H1 (cell line): ENCODE data around the gene LGALSL. TPM values are rescaled to one million over a fixed set of nuclear protein-coding genes. Genes with fewer than 3 reads are reported as not detected.

Source experiments
- CTCF ChIA-PET: fragments of 300-600 bp; sonication (Branson Sonifier 250); formaldehyde crosslinking; loops from one replicate; lab custom pipeline; 2021; ENCODE audit not compliant: partially characterized antibody; lab: Charles Lee
- POLR2A ChIA-PET: fragments of 300-600 bp; sonication (Branson Sonifier 250); formaldehyde crosslinking; loops from one replicate; lab custom pipeline; 2021; ENCODE audit warnings: inconsistent platforms; ENCODE audit not compliant: partially characterized antibody; lab: Charles Lee
- DNase-seq, 2 experiments: peaks; one replicate each; pipeline versions ENCODE4 v3.0.0 to v3.0.0-alpha.2; 2010 to 2022; ENCODE audit warnings: low spot score in 2 of 2, low read depth in 1 of 2, mixed read lengths in 1 of 2
- FAIRE-seq: peaks from 2 replicates; lab custom pipeline; 2011; peaks lifted over from hg19 to GRCh38; lab: Jason Lieb, UNC
- H2AFZ ChIP-seq: 2 replicates; pipeline ENCODE4 v1.8.1; 2012; ENCODE audit warnings: low read length, inconsistent platforms
- H2AK5ac ChIP-seq: 2 replicates; pipeline ENCODE4 v1.6.1; 2013; ENCODE audit warnings: low read depth, low read length
- H2BK120ac ChIP-seq: replicated peaks from 2 replicates; pipeline ENCODE3; 2013; ENCODE audit warnings: low read depth, low read length, inconsistent platforms
- H2BK12ac ChIP-seq: 2 replicates; pipeline ENCODE4 v1.6.1; 2013; ENCODE audit warnings: low read depth, low read length
- H2BK15ac ChIP-seq: 2 replicates; pipeline ENCODE4 v1.6.1; 2013; ENCODE audit warnings: low read length
- H2BK20ac ChIP-seq: 2 replicates; pipeline ENCODE4 v1.6.1; 2013; ENCODE audit warnings: low read length
- H2BK5ac ChIP-seq: 2 replicates; pipeline ENCODE4 v1.6.1; 2013; ENCODE audit warnings: low read depth, low read length
- H3K14ac ChIP-seq: 2 replicates; pipeline ENCODE4 v1.6.1; 2013; ENCODE audit warnings: inconsistent platforms; ENCODE audit not compliant: insufficient read length
- H3K18ac ChIP-seq: 2 replicates; pipeline ENCODE4 v1.6.1; 2013; ENCODE audit warnings: low read length; ENCODE audit errors: extremely low read depth
- H3K23ac ChIP-seq: 2 replicates; pipeline ENCODE4 v1.6.1; 2013; ENCODE audit warnings: inconsistent platforms; ENCODE audit not compliant: insufficient read length
- H3K23me2 ChIP-seq: 2 replicates; pipeline ENCODE4 v1.6.1; 2013; ENCODE audit warnings: low read depth, low read length
- H3K27ac ChIP-seq: 2 replicates; pipeline ENCODE4 v1.6.1; 2011; ENCODE audit warnings: low read depth, low read length, inconsistent platforms
- H3K27me3 ChIP-seq, 4 experiments: replicated peaks in 1 of 4; 1 replicate in 1 of 4; 2 replicates in 3 of 4; pipeline versions ENCODE4 v1.6.1 to v1.8.1; 2011 to 2013; ENCODE audit warnings: low read length in 3 of 4, mild to moderate bottlenecking in 3 of 4, inconsistent platforms in 2 of 4, mixed read lengths in 2 of 4, moderate library complexity in 1 of 4; ENCODE audit not compliant: control insufficient read depth in 3 of 4, insufficient read depth in 3 of 4; ENCODE audit errors: extremely low read depth in 1 of 4
- H3K36me3 ChIP-seq, 4 experiments: 2 replicates each; pipeline versions ENCODE4 v1.6.1 to v1.8.1; 2011 to 2013; ENCODE audit warnings: mild to moderate bottlenecking in 4 of 4, low read length in 3 of 4, moderate library complexity in 2 of 4, control low read depth in 1 of 4, inconsistent platforms in 1 of 4; ENCODE audit not compliant: insufficient read depth in 4 of 4, control insufficient read depth in 2 of 4
- H3K4ac ChIP-seq: replicated peaks from 2 replicates; pipeline ENCODE3; 2013; ENCODE audit warnings: low read length, low read depth, mixed read lengths, inconsistent platforms; ENCODE audit not compliant: insufficient read length
- H3K4me1 ChIP-seq, 4 experiments: replicated peaks in 1 of 4; 1 replicate in 1 of 4; 2 replicates in 3 of 4; pipeline versions ENCODE4 v1.6.1 to v1.8.1; 2011 to 2013; ENCODE audit warnings: low read length in 3 of 4, inconsistent platforms in 2 of 4, mixed read lengths in 1 of 4; ENCODE audit not compliant: insufficient read depth in 4 of 4, control insufficient read depth in 3 of 4
- H3K4me2 ChIP-seq, 2 experiments: 2 replicates each; pipeline versions ENCODE4 v1.6.1 to v1.8.1; 2011 to 2013; ENCODE audit warnings: low read depth in 2 of 2, low read length in 2 of 2, control low read depth in 1 of 2, inconsistent platforms in 1 of 2, mild to moderate bottlenecking in 1 of 2; ENCODE audit not compliant: insufficient read depth in 1 of 2
- H3K4me3 ChIP-seq, 4 experiments: fragments of 200-600, 300-600 bp in 1 of 4; sonication (generic), shearing (Covaris generic), sonication (Bioruptor Twin) in 1 of 4; 2 replicates each; pipeline versions ENCODE4 v1.5.1 to v1.8.1; 2011 to 2016; ENCODE audit warnings: low read length in 4 of 4, low read depth in 3 of 4, control low read depth in 2 of 4, inconsistent platforms in 2 of 4, mild to moderate bottlenecking in 2 of 4, mixed read lengths in 1 of 4, moderate library complexity in 1 of 4; ENCODE audit not compliant: insufficient read depth in 2 of 4; ENCODE audit errors: extremely low read depth in 1 of 4
- H3K56ac ChIP-seq: replicated peaks from 2 replicates; pipeline ENCODE3; 2013; ENCODE audit warnings: low read depth, mild to moderate bottlenecking, mixed read lengths, low read length, inconsistent platforms; ENCODE audit not compliant: insufficient read length
- H3K79me1 ChIP-seq: 2 replicates; pipeline ENCODE4 v1.6.1; 2013; ENCODE audit warnings: low read depth, low read length, control low read depth
- H3K79me2 ChIP-seq, 2 experiments: 2 replicates each; pipeline versions ENCODE4 v1.6.1 to v1.8.1; 2012 to 2013; ENCODE audit warnings: low read length in 2 of 2, mild to moderate bottlenecking in 2 of 2, inconsistent platforms in 1 of 2; ENCODE audit not compliant: insufficient read depth in 2 of 2, control insufficient read depth in 1 of 2
- H3K9ac ChIP-seq, 4 experiments: replicated peaks in 1 of 4; 1 replicate in 1 of 4; 2 replicates in 3 of 4; pipeline versions ENCODE4 v1.6.1 to v1.8.1; 2011 to 2013; ENCODE audit warnings: low read depth in 3 of 4, low read length in 3 of 4, control low read depth in 2 of 4, mild to moderate bottlenecking in 2 of 4, moderate library complexity in 2 of 4, inconsistent platforms in 1 of 4; ENCODE audit errors: extremely low read depth in 1 of 4
- H3K9me3 ChIP-seq, 2 experiments: 2 replicates each; pipeline versions ENCODE4 v1.6.1 to v1.8.1; 2012 to 2013; ENCODE audit warnings: mild to moderate bottlenecking in 2 of 2, moderate library complexity in 2 of 2, control low read depth in 1 of 2, inconsistent platforms in 1 of 2, low read depth in 1 of 2, low read length in 1 of 2, mixed read lengths in 1 of 2; ENCODE audit not compliant: insufficient read depth in 2 of 2
- H4K20me1 ChIP-seq, 2 experiments: replicated peaks in 1 of 2; 2 replicates each; pipeline versions ENCODE3 to v1.8.1; 2011 to 2013; ENCODE audit warnings: inconsistent platforms in 2 of 2, low read length in 2 of 2, mild to moderate bottlenecking in 1 of 2; ENCODE audit not compliant: insufficient read depth in 2 of 2, control insufficient read depth in 1 of 2
- H4K5ac ChIP-seq: 2 replicates; pipeline ENCODE4 v1.6.1; 2013; ENCODE audit warnings: low read length, low read depth, mixed read lengths, inconsistent platforms; ENCODE audit not compliant: insufficient read length
- H4K8ac ChIP-seq: 2 replicates; pipeline ENCODE4 v1.8.0; 2013; ENCODE audit warnings: mild to moderate bottlenecking, moderate library complexity, low read length, inconsistent platforms; ENCODE audit not compliant: insufficient read depth; ENCODE audit errors: extremely low read depth
- H4K91ac ChIP-seq: replicated peaks from 2 replicates; pipeline ENCODE3; 2013; ENCODE audit warnings: low read length, mixed read lengths, inconsistent platforms; ENCODE audit not compliant: insufficient read length
- BRCA1 ChIP-seq: IDR thresholded peaks from 2 replicates; pipeline ENCODE4 v1.6.1; 2012; ENCODE audit warnings: low read depth, low read length, improper control_type of control experiment
- CHD1 ChIP-seq: IDR thresholded peaks from 2 replicates; pipeline ENCODE4 v1.6.1; 2012; ENCODE audit warnings: low read depth, low read length, improper control_type of control experiment
- CREB1 ChIP-seq: IDR thresholded peaks from 2 replicates; pipeline ENCODE4 v1.6.1; 2012; ENCODE audit warnings: inconsistent platforms
- HDAC6 ChIP-seq: IDR thresholded peaks from one replicate; pipeline ENCODE4 v1.7.1; 2012; ENCODE audit warnings: low read depth, mild to moderate bottlenecking, inconsistent platforms, low read length, moderate library complexity
- NRF1 ChIP-seq: IDR thresholded peaks from 2 replicates; pipeline ENCODE4 v1.6.1; 2011; ENCODE audit warnings: mild to moderate bottlenecking, low read depth, low read length, improper control_type of control experiment
- POLR2A ChIP-seq, 2 experiments: IDR thresholded peaks; 1 replicate in 1 of 2; 2 replicates in 1 of 2; pipeline ENCODE4 v1.6.1; 2011; ENCODE audit warnings: low read depth in 2 of 2, low read length in 2 of 2, mild to moderate bottlenecking in 2 of 2; ENCODE audit errors: control extremely low read depth in 1 of 2
- POU5F1 ChIP-seq: IDR thresholded peaks from 2 replicates; pipeline ENCODE4 v1.6.1; 2011; ENCODE audit warnings: low read depth, mild to moderate bottlenecking, low read length, moderate library complexity
- RXRA ChIP-seq: IDR thresholded peaks from 2 replicates; pipeline ENCODE4 v1.6.1; 2011; ENCODE audit warnings: low read depth, mild to moderate bottlenecking, low read length, moderate library complexity; ENCODE audit not compliant: insufficient read depth
- SIN3A ChIP-seq, 2 experiments: IDR thresholded peaks in 1 of 2; conservative IDR thresholded peaks in 1 of 2; 2 replicates each; pipeline ENCODE4 v1.6.1; 2011 to 2012; ENCODE audit warnings: low read length in 2 of 2, improper control_type of control experiment in 1 of 2, low read depth in 1 of 2, mild to moderate bottlenecking in 1 of 2
- SIRT6 ChIP-seq: IDR thresholded peaks from one replicate; pipeline ENCODE4 v1.7.1; 2012; ENCODE audit warnings: low read length, inconsistent platforms
- TEAD4 ChIP-seq: IDR thresholded peaks from 2 replicates; pipeline ENCODE4 v1.6.1; 2012; ENCODE audit warnings: low read depth, low read length, inconsistent platforms, mixed read lengths
- WGBS, 2 experiments: shearing (Covaris generic) in 1 of 2; methylation state at CpG; one replicate each; pipeline versions ENCODE4 v1.1.6 to v1.1.7; 2013 to 2015; ENCODE audit warnings: low lambda C conversion rate in 2 of 2, mixed read lengths in 2 of 2, inconsistent platforms in 1 of 2, low coverage in 1 of 2, missing lambda C conversion rate in 1 of 2; ENCODE audit not compliant: insufficient replicate concordance in 2 of 2, insufficient coverage in 1 of 2, insufficient read length in 1 of 2; ENCODE audit errors: extremely low coverage in 1 of 2, missing lambda C conversion rate in 1 of 2; 5-methylcytosine and 5-hydroxymethylcytosine counted together
- polyA plus RNA-seq, 7 experiments: library from polyadenylated mRNA; depleted of rRNA in 3 of 7; stranded (reverse) in 5 of 7; unstranded in 2 of 7; fragments of >200 nt in 5 of 7; fragments of 200-250 nt in 2 of 7; gene quantifications; 1 replicate in 5 of 7; 2 replicates in 1 of 7; 4 replicates in 1 of 7; pipeline versions ENCODE4 v1.2.1 to v1.2.3, GENCODE V29; 2011 to 2013; ENCODE audit warnings: missing spikeins in 2 of 7, mixed read lengths in 2 of 7
- total RNA-seq: library from RNA; stranded (reverse); fragmentation: NEBNext Ultra II Directional; extraction: Animal tissue kit (Norgen Biotek cat#: 25700); gene quantifications from 2 replicates; pipeline ENCODE4 v1.2.1, GENCODE V29; 2021
- TF ChIP-seq, protein P1 (sequence below): IDR thresholded peaks from 2 replicates; pipeline ENCODE4 v1.6.1; 2011; ENCODE audit warnings: low read length, improper control_type of control experiment
- TF ChIP-seq, protein P2 (sequence below): IDR thresholded peaks from 2 replicates; pipeline ENCODE4 v1.6.1; 2012; ENCODE audit warnings: low read length, inconsistent platforms

The LGALSL gene
- total and polyA plus RNA-seq, 2 of the 8 experiments (the other 6 are each of a cell fraction or from before 2014, with no cell fraction given), result 13.6 to 32.3 TPM

DNA sequence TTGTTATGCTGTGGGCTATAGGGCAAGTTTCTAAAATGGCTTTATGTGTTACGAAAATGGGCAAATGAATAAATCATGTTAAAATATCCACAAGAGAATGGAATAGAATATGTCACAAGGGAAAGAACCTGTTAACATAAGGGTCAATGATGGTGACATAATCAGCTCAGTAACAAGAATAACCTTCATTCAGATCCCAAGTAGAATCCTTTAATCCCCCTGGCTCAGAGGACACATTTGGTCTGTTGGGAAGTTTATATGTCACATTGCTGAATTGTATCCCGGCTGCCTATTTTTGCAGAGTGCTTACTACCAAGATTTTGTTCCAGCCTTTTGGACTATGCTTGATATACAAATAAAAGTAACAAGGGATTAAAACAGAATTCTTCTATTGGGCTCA lies 13.1 kb upstream of the LGALSL start:
- Histone ChIP-seq H2BK15ac (no peak overlapping the region), H4K20me1 (no peaks in the 10 kb centered on the region), H3K14ac (no peak overlapping the region), H3K18ac (no peak overlapping the region), H3K4me2 (no peak overlapping the region), H2BK20ac (no peak overlapping the region), H3K23ac (no peak overlapping the region), H3K9me3 (no peaks in the 10 kb centered on the region), H3K56ac (no peak overlapping the region), H4K91ac (no peak overlapping the region), H2AFZ (no peak overlapping the region), H3K4me3 (no peak overlapping the region), H3K79me2 (no peaks in the 10 kb centered on the region), H3K4ac (no peak overlapping the region), H3K27ac (no peak overlapping the region), H3K36me3 (no peaks in the 10 kb centered on the region), H2BK120ac (no peak overlapping the region), H2BK12ac (no peak overlapping the region), H4K8ac (no peak overlapping the region), H3K9ac (no peak overlapping the region), H2AK5ac (no peak overlapping the region), H3K79me1 (no peaks in the 10 kb centered on the region), H3K27me3 (no peaks in the 10 kb centered on the region), H3K23me2 (no peaks in the 10 kb centered on the region), H4K5ac (no peak overlapping the region), H2BK5ac (no peak overlapping the region), H3K4me1 (no peaks in the 10 kb centered on the region; a peak in 1 of 7 replicates)
- POLR2A ChIA-PET, result no interaction called here
- CTCF ChIA-PET, result interaction anchor here (0.7 to 1.4 kb wide), 4 partner anchors 12 to 110 kb away, joined by 3 read pairs; no protein-coding TSS in a partner anchor
- TF ChIP-seq, protein P1, sequence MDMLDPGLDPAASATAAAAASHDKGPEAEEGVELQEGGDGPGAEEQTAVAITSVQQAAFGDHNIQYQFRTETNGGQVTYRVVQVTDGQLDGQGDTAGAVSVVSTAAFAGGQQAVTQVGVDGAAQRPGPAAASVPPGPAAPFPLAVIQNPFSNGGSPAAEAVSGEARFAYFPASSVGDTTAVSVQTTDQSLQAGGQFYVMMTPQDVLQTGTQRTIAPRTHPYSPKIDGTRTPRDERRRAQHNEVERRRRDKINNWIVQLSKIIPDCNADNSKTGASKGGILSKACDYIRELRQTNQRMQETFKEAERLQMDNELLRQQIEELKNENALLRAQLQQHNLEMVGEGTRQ, result no peak
- TF ChIP-seq CHD1, result no peak
- no peak for TF ChIP-seq RXRA
- TF ChIP-seq CREB1, result no peak
- TF ChIP-seq BRCA1, result no peak
- TF ChIP-seq SIN3A (conservative IDR thresholded peaks at IDR 0.05 in 1 of 2, IDR thresholded peaks at IDR 0.05 in 1 of 2; ENCODE audit: low read depth in 1 of 2, low read length in 2 of 2), result no peak
- no peak for TF ChIP-seq TEAD4
- TF ChIP-seq POLR2A (IDR thresholded peaks at IDR 0.05; ENCODE audit: control extremely low read depth in 1 of 2, low read depth in 2 of 2, low read length in 2 of 2), result no peak
- TF ChIP-seq HDAC6, result no peak
- no peak for TF ChIP-seq NRF1
- TF ChIP-seq, protein P2, sequence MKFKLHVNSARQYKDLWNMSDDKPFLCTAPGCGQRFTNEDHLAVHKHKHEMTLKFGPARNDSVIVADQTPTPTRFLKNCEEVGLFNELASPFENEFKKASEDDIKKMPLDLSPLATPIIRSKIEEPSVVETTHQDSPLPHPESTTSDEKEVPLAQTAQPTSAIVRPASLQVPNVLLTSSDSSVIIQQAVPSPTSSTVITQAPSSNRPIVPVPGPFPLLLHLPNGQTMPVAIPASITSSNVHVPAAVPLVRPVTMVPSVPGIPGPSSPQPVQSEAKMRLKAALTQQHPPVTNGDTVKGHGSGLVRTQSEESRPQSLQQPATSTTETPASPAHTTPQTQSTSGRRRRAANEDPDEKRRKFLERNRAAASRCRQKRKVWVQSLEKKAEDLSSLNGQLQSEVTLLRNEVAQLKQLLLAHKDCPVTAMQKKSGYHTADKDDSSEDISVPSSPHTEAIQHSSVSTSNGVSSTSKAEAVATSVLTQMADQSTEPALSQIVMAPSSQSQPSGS, result no peak
- TF ChIP-seq POU5F1, result no peak
- TF ChIP-seq SIRT6, result no peak
- WGBS, 2 experiments, result 96% methylated on average over 2 of the region's 2 CpGs; no CpG with 5 or more reads in 1 of the 2 experiments
- no peak for DNase-seq
- FAIRE-seq, result no peak
